IMR-90 (cell line): ENCODE data around the gene PXK. TPM values are rescaled to one million over a fixed set of nuclear protein-coding genes. Genes with fewer than 3 reads are reported as not detected.

Experiments used
- ATAC-seq: fragments of 200-7000 bp; cut with Tn5 transposase; 2 replicates; pipeline ENCODE4 v1.9.1; 2020; ENCODE audit warnings: low read depth, mild to moderate bottlenecking, moderate library complexity
- BruUV-seq: library from RNA; stranded (reverse); fragments of 400-500 nt; replicated peaks from 2 replicates; lab custom pipeline; 2021; lab: Mats Ljungman, UMichigan
- CTCF ChIA-PET: fragments of 300-600 bp; formaldehyde crosslinking; extraction: SDS; loops from one replicate; lab custom pipeline; 2021; ENCODE audit warnings: antibody characterized with exemption; lab: Yijun Ruan, JAX
- POLR2A ChIA-PET: fragments of 300-600 bp; sonication (Branson Sonifier 250); formaldehyde crosslinking; loops from one replicate; lab custom pipeline; 2022; ENCODE audit warnings: antibody characterized with exemption; ENCODE audit not compliant: unreplicated experiment; lab: Charles Lee
- DNase-seq: peaks from one replicate; pipeline ENCODE4 v3.0.0; 2013
- H2AFZ ChIP-seq: replicated peaks from 2 replicates; pipeline ENCODE3; 2013; ENCODE audit warnings: low read length, mild to moderate bottlenecking; ENCODE audit not compliant: poor library complexity
- H2AK5ac ChIP-seq: 2 replicates; pipeline ENCODE4 v1.6.1; 2013; ENCODE audit warnings: low read depth, low read length, inconsistent platforms
- H2AK9ac ChIP-seq: replicated peaks from 2 replicates; pipeline ENCODE3; 2013; ENCODE audit warnings: mild to moderate bottlenecking, low read depth, low read length, moderate library complexity; ENCODE audit not compliant: poor library complexity
- H2BK120ac ChIP-seq: 2 replicates; pipeline ENCODE4 v1.6.1; 2013; ENCODE audit warnings: low read depth, low read length, inconsistent platforms
- H2BK15ac ChIP-seq: 3 replicates; pipeline ENCODE4 v1.6.1; 2013; ENCODE audit warnings: low read depth, low read length, inconsistent platforms
- H2BK20ac ChIP-seq: 2 replicates; pipeline ENCODE4 v1.6.1; 2013; ENCODE audit warnings: low read depth, mild to moderate bottlenecking, inconsistent platforms, low read length, moderate library complexity
- H2BK5ac ChIP-seq: 2 replicates; pipeline ENCODE4 v1.6.1; 2013; ENCODE audit warnings: mild to moderate bottlenecking, low read depth, low read length, inconsistent platforms; ENCODE audit not compliant: poor library complexity, severe bottlenecking
- H3K14ac ChIP-seq: replicated peaks from 2 replicates; pipeline ENCODE4 v1.6.1; 2013; ENCODE audit warnings: low read depth, low read length, inconsistent platforms
- H3K18ac ChIP-seq: 2 replicates; pipeline ENCODE4 v1.6.1; 2013; ENCODE audit warnings: low read depth, low read length, control low read depth
- H3K23ac ChIP-seq: 2 replicates; pipeline ENCODE4 v1.6.1; 2013; ENCODE audit warnings: low read depth, low read length, inconsistent platforms
- H3K27ac ChIP-seq: 2 replicates; pipeline ENCODE4 v1.5.1; 2013; ENCODE audit warnings: mild to moderate bottlenecking, control low read depth, low read length; ENCODE audit not compliant: insufficient read depth
- H3K27me3 ChIP-seq: 2 replicates; pipeline ENCODE4 v1.6.1; 2013; ENCODE audit warnings: low read length; ENCODE audit not compliant: control insufficient read depth, insufficient read depth
- H3K36me3 ChIP-seq: 2 replicates; pipeline ENCODE4 v1.6.1; 2013; ENCODE audit warnings: low read length, mixed read lengths; ENCODE audit not compliant: control insufficient read depth, insufficient read depth
- H3K4ac ChIP-seq: 2 replicates; pipeline ENCODE4 v1.6.1; 2013; ENCODE audit warnings: low read depth, low read length, inconsistent platforms
- H3K4me1 ChIP-seq: 2 replicates; pipeline ENCODE4 v1.6.1; 2013; ENCODE audit warnings: low read length, mixed read lengths; ENCODE audit not compliant: control insufficient read depth, insufficient read depth
- H3K4me2 ChIP-seq: 2 replicates; pipeline ENCODE4 v1.6.1; 2013; ENCODE audit warnings: low read depth, mild to moderate bottlenecking, control low read depth, low read length, moderate library complexity
- H3K4me3 ChIP-seq: 2 replicates; pipeline ENCODE4 v1.5.1; 2013; ENCODE audit warnings: low read depth, mild to moderate bottlenecking, control low read depth, low read length, moderate library complexity; ENCODE audit not compliant: insufficient read depth
- H3K56ac ChIP-seq: 2 replicates; pipeline ENCODE4 v1.6.1; 2013; ENCODE audit warnings: low read length, inconsistent platforms; ENCODE audit not compliant: insufficient read depth; ENCODE audit errors: extremely low read depth
- H3K79me1 ChIP-seq, 2 experiments: 2 replicates each; pipeline ENCODE4 v1.6.1; 2013; ENCODE audit warnings: low read length in 2 of 2, inconsistent platforms in 1 of 2, low read depth in 1 of 2
- H3K9ac ChIP-seq: 2 replicates; pipeline ENCODE4 v1.6.1; 2013; ENCODE audit warnings: low read depth, low read length, control low read depth
- H3K9me1 ChIP-seq: 2 replicates; pipeline ENCODE4 v1.6.1; 2013; ENCODE audit warnings: low read length, inconsistent platforms; ENCODE audit not compliant: insufficient read depth
- H3K9me3 ChIP-seq: 2 replicates; pipeline ENCODE4 v1.6.1; 2013; ENCODE audit warnings: low read length; ENCODE audit not compliant: control insufficient read depth, insufficient read depth
- H4K20me1 ChIP-seq: 2 replicates; pipeline ENCODE4 v1.6.1; 2013; ENCODE audit warnings: low read length, inconsistent platforms; ENCODE audit not compliant: insufficient read depth
- H4K5ac ChIP-seq: 2 replicates; pipeline ENCODE4 v1.6.1; 2013; ENCODE audit warnings: mild to moderate bottlenecking, low read depth, low read length, control low read depth
- H4K8ac ChIP-seq, 2 experiments: 2 replicates each; pipeline ENCODE4 v1.6.1; 2013; ENCODE audit warnings: low read depth in 2 of 2, low read length in 2 of 2, control low read depth in 1 of 2, inconsistent platforms in 1 of 2
- H4K91ac ChIP-seq: 2 replicates; pipeline ENCODE4 v1.6.1; 2013; ENCODE audit warnings: low read depth, low read length, inconsistent platforms; ENCODE audit not compliant: insufficient read depth
- BHLHE40 ChIP-seq: fragments of 150-350 bp; IDR thresholded peaks from 2 replicates; pipeline ENCODE4 v1.6.1; 2016; ENCODE audit warnings: mild to moderate bottlenecking, low read depth, low read length
- CTCF ChIP-seq: conservative IDR thresholded peaks from 2 replicates; pipeline ENCODE4 v1.5.1; 2012; ENCODE audit warnings: mild to moderate bottlenecking, low read depth, low read length, improper control_type of control experiment
- FOS ChIP-seq: fragments of 150-350 bp; IDR thresholded peaks from 2 replicates; pipeline ENCODE4 v1.6.1; 2016; ENCODE audit warnings: low read depth, low read length
- MAFK ChIP-seq: IDR thresholded peaks from 2 replicates; pipeline ENCODE4 v1.6.1; 2012; ENCODE audit warnings: low read depth, low read length, improper control_type of control experiment
- MXI1 ChIP-seq: IDR thresholded peaks from 2 replicates; pipeline ENCODE4 v1.6.1; 2012; ENCODE audit warnings: low read depth, mild to moderate bottlenecking, low read length, moderate library complexity, borderline replicate concordance
- POLR2A ChIP-seq: IDR thresholded peaks from 2 replicates; pipeline ENCODE4 v1.6.1; 2012; ENCODE audit warnings: mild to moderate bottlenecking, low read depth, low read length
- RAD21 ChIP-seq: IDR thresholded peaks from 2 replicates; pipeline ENCODE4 v1.6.1; 2012; ENCODE audit warnings: low read length, improper control_type of control experiment
- SMC3 ChIP-seq: fragments of 150-350 bp; IDR thresholded peaks from 2 replicates; pipeline ENCODE4 v1.6.1; 2016; ENCODE audit warnings: low read depth, mild to moderate bottlenecking, antibody characterized with exemption, low read length, moderate library complexity
- USF2 ChIP-seq: fragments of 150-350 bp; IDR thresholded peaks from 2 replicates; pipeline ENCODE4 v1.6.1; 2017; ENCODE audit warnings: mild to moderate bottlenecking, antibody characterized with exemption, low read length, low read depth
- WGBS, 2 experiments: methylation state at CpG; one replicate each; pipeline versions ENCODE4 v1.1.5 to v1.1.7; 2013; ENCODE audit warnings: missing lambda C conversion rate in 2 of 2; ENCODE audit not compliant: insufficient read length in 1 of 2; ENCODE audit errors: extremely low coverage in 2 of 2; 5-methylcytosine and 5-hydroxymethylcytosine counted together
- dilution Hi-C: fragments of 300-500 bp; cut with HindIII; formaldehyde crosslinking; loops from one replicate; pipeline ENCODE4 v1.14.3; 2018; ENCODE audit warnings: low sequenced_read_pairs; ENCODE audit not compliant: unreplicated experiment
- in situ Hi-C: fragments of 300-500 bp; cut with MboI; formaldehyde crosslinking; loops from 3 replicates; pipeline ENCODE4 v1.14.3; 2019; ENCODE audit warnings: low sequenced_read_pairs, inconsistent platforms, mixed read lengths
- intact Hi-C: fragments of 100-400 bp; cut with micrococcal nuclease; formaldehyde crosslinking; loops from 2 replicates; pipeline ENCODE4 v1.10.0; 2022
- polyA plus RNA-seq, 3 experiments: library from polyadenylated mRNA; depleted of rRNA; stranded (reverse); fragments of >200 nt; gene quantifications; 2 replicates each; pipeline ENCODE4 v1.2.3, GENCODE V29; 2012; ENCODE audit warnings: low replicate concordance in 1 of 3
- total RNA-seq: library from RNA; depleted of rRNA; stranded (reverse); fragments of >200 nt; gene quantifications from 2 replicates; pipeline ENCODE4 v1.2.3, GENCODE V29; 2012

Gene PXK
- total and polyA plus RNA-seq, 2 of the 4 experiments (the other 2 are of a cell fraction), result 14.3 to 17.7 TPM

- TF ChIP-seq MXI1 (peak; percentile 43; the same call in 1 of the 2 replicates), MAFK (peak; percentile 65), FOS (peak; percentile 48; the same call in 1 of the 2 replicates)
These were observed 26.6 kb upstream of the PXK start, which contains the start of the genes HTD2 and RPP14 (continued) for GRCh38 chr3:58305882-58306711.

- H2BK15ac ChIP-seq, result no peak overlapping the region
- peak; percentile 73 for DNase-seq
- H3K14ac ChIP-seq, result no peak overlapping the region
- H4K8ac ChIP-seq, result peak overlapping the region in 1 of 2 experiments; percentile 57; a peak in 1 of 4 replicates
- no peak overlapping the region; the same call in 1 of the 2 replicates for H3K56ac ChIP-seq
- dilution Hi-C loops (no loop called here), intact Hi-C loops (loop anchor here (1.0 to 10.0 kb wide), 2 partner anchors 185 to 317 kb away; partner anchors contain the start of gene KCTD6), in situ Hi-C loops (loop anchor here (10.0 kb wide), 1 partner anchor 303 kb away; the partner anchor contains the start of gene FLNB)
- peak overlapping the region; percentile 98 for H3K4me2 ChIP-seq
- no peak overlapping the region for H2BK5ac ChIP-seq
- ChIA-PET POLR2A (no interaction called here), CTCF (interaction anchor here (0.9 to 2.5 kb wide), 4 partner anchors 9 to 226 kb away, joined by 3 to 17 read pairs (median 6); no protein-coding TSS in a partner anchor)
- BruUV-seq, result no TSS peak
- TF ChIP-seq CTCF (peak; percentile 69), MXI1 (no peak), POLR2A (no peak), SMC3 (peak; percentile 41; the same call in 1 of the 2 replicates), BHLHE40 (no peak), USF2 (no peak), RAD21 (peak; percentile 50)
- H3K23ac ChIP-seq, result peak overlapping the region; percentile 28
- peak overlapping the region; percentile 9; the same call in 1 of the 2 replicates for H3K4ac ChIP-seq
- no peak overlapping the region for H2AK9ac ChIP-seq
- no peaks in the 10 kb centered on the region for H3K27me3 ChIP-seq
- H2AFZ ChIP-seq, result no peak overlapping the region
- H3K36me3 ChIP-seq, result peaks cover 16% of the 10 kb centered on the region
- H3K9me3 ChIP-seq, result no peaks in the 10 kb centered on the region
- 0 out of 2 replicates have a peak, but pooled peaks have one; percentile 9 for ATAC-seq
- peaks cover 4% of the 10 kb centered on the region for H3K9me1 ChIP-seq
- H3K4me1 ChIP-seq, result peaks cover 6% of the 10 kb centered on the region
- no peak overlapping the region for H3K18ac ChIP-seq
- H3K4me3 ChIP-seq, result peak overlapping the region; percentile 74
- H2AK5ac ChIP-seq, result peak overlapping the region; percentile 19; the same call in 1 of the 2 replicates
- no CpG with 5 or more reads among the region's 10 CpGs for WGBS, 2 experiments
- H4K91ac ChIP-seq, result no peak overlapping the region
- peak overlapping the region; percentile 32; the same call in 1 of the 2 replicates for H3K27ac ChIP-seq
- H3K79me1 ChIP-seq, result peaks cover 25 to 44% of the 10 kb centered on the region in 2 experiments
- H3K9ac ChIP-seq, result peak overlapping the region; percentile 93
- H4K5ac ChIP-seq, result no peak overlapping the region; the same call in 1 of the 2 replicates
- no peak overlapping the region for H2BK120ac ChIP-seq
- H4K20me1 ChIP-seq, result peaks cover 36% of the 10 kb centered on the region
- no peak overlapping the region for H2BK20ac ChIP-seq
These were observed 25.0 kb upstream of the PXK start for GRCh38 chr3:58307639-58308215.
